ENCODE results near the gene LYZL1.
"Not testable (repeated sequence)": the region's sequence is repeated elsewhere in the genome, so short reads cannot be mapped to it uniquely, and the experiment has no call there.

LYZL1 gene

DNA sequence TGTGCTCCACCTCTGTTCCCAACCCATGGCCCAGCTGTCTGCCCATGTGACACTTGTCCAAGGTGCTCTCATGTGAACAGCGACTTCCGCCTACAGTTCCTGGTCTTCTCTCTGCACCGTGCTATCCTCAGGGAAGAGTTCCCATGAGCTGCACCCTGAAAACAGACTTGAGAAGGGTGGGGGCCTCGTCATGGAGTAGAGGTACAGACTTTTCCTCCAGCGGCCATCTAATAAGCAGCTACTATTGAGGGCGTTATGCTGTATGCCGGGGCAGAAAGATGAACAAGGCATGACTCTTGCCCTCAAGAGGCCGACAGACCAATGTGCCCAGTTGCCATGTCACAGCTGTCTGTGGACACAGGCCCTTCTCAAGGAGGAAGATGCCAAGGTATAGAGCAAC lies 25.4 kb upstream of the LYZL1 start:
- DNase-seq (ENCODE audit: low read depth): no peak

DNA sequence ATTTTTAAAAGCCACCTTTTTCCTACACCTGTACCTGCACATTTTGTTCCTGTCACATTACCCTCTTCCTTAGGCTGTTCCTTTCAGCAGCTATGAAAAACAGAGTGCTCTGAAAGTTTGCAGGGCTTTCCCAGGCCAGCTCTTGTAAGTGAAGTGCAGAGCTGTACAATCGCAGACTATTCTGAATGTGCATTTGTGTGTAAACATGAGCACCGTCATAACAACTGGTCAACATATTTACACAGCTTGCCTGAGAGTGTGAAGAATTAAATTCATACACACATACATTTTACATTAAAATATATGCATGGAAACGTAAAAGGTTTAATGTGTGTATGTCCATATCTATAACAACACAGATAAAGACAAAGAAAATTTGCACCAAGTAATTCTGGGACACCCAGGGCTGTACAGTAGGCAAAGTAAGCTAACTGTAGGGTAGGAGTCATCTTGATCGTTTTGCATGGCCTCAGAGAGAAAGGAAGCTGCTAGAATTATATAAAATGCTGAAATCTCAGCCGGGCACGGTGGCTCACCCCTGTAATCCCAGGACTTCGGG lies 23.6 kb upstream of the LYZL1 start:
- no peak for DNase-seq (ENCODE audit: low read depth)

DNA sequence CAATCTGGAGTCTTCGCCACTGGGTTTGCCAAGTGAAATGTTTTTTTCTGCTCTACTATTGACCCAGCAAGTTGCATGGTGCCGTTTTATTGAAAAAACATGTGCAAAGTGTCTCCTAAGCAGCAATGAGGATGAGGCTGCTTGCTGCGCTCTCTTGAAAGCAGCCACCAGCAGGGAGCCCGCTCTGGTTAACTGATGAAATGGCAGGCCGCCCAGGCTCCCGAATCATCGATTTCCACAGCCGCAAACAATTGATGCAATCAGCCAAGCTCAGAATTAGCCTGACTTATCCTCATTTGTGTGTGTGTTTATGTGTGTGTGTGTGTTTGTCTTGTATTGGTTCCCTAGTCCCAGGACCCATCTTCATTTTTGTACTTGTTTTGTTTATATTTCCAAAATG lies 22.2 kb upstream of the LYZL1 start:
- no peak for DNase-seq (ENCODE audit: low read depth)

DNA sequence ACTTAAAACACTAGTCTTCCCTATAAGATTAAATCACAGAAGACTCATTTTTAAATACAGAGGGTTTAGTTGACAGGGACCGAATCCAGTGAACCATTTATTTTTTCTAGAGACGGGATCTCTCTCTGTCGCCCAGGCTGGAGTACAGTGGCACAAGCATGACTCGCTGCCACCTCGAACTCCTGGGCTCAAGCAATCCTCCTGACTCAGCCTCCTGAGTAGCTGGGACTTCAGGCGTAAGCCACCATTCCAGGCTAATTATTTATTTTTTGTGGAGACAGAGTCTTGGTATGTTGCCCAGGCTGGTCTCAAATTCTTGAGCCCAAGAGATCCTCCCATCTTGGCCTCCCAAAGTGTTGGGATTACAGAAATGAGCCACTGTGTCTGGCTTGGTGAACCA lies 20.9 kb upstream of the LYZL1 start:
- no peak for DNase-seq (ENCODE audit: low read depth)

DNA sequence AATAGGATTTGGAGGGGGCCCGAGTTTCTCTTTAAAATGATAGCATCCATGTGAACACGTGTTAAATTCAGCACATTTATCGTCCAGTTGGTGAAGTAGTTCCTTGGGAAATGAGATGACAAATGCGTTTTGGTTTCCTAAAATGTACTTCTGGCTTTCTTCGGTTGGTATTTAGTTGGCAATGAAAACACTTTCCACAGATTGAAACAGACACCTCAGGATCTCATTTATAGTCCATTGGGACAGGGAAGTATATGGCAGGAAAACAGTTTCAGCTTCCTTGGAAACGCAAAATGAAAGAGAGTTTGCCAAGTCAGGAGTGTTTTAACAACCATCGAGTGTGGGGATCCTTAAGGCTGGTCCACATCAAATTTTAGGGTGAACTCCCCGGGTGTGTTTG lies 19.4 kb upstream of the LYZL1 start:
- DNase-seq (ENCODE audit: low read depth): no peak

DNA sequence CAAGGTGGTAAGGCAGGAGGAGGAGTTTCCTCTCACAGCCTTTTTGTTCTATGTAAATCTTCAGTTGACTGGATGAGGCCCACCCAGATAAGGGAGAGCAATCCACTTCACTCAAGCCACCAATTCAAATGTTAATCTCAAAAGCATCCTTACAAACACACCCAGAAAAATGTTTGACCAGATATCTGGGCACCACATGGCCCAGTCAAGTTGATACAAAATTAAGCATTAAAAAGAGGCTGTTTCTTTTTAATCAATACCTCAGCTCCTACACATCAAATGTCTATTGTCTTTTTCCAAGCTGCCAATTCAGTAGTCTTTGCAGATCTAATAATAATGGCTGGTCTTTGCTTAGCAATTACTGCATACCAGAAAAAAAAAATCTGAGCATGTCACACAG lies 18.0 kb upstream of the LYZL1 start:
- no peak for DNase-seq (ENCODE audit: low read depth)

DNA sequence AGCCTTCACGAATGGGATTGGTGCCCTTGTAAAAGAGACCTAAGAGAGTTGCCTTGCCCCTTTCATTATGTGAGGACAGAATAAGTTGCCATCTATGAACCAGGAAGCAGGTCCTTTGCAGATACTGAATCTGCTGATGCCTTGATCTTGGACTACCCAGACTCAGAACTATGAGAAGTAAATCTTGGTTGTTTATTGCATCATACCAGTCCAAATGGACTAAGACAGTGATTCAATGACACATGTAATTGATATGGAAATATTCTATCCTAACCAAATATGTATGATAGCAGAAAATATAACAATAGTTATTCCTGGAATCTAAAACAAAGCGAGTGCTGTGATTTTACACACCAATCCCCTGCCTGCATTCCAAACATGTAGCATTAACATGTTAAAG lies 17.0 kb upstream of the LYZL1 start:
- DNase-seq (ENCODE audit: low read depth): no peak

DNA sequence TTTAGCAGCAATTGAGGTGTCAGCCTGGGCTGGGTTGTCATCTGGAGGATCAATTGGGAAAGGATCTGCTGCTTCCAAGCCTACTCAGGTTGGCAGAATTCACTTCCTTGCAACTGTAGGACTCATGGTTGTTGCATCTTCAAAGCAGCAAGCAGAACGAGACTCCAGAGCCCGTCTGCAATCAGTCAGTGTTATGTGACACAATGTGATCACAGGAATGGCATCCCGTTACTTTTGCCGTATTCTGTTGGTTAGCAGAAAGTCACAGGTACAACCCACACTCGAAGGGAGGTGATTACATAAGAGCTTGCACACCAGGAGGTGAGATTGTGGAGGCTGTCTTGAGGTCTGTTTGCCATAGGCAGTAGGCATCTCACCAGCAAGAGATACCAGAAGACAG lies 15.4 kb upstream of the LYZL1 start:
- no peak for DNase-seq (ENCODE audit: low read depth)

DNA sequence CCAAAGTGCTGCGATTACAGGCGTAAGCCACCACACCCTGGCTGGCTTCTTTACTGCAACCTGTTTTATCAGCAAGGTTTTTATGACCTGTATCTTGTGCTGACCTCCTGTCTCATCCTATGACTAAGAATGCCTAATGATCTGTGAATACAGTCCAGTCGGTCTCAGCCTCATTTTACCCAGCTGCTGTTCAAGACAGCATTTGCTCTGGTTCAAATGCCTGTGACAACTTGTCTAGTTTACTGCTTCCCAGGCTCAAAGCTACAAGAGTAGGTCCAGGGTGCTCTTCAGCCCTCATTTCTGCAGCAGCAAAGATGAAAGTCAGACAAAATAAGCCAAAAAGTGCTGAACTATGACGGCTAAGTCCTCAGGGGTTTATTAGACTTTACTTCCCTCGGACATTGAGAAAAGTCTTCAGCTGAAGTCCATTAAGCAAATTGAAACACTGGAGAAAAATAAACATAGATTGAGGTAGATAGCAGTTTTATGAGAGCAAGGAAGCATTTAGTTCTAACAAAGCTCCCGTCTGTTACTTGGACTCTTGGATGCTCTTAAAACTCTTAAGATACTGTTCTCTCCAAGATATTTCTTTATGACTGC lies 12.5 kb upstream of the LYZL1 start:
- no peak for DNase-seq (ENCODE audit: low read depth)

GRCh38 chr10:29277296-29277695 lies 11.6 kb upstream of the LYZL1 start:
- no peak for DNase-seq (ENCODE audit: low read depth)

DNA sequence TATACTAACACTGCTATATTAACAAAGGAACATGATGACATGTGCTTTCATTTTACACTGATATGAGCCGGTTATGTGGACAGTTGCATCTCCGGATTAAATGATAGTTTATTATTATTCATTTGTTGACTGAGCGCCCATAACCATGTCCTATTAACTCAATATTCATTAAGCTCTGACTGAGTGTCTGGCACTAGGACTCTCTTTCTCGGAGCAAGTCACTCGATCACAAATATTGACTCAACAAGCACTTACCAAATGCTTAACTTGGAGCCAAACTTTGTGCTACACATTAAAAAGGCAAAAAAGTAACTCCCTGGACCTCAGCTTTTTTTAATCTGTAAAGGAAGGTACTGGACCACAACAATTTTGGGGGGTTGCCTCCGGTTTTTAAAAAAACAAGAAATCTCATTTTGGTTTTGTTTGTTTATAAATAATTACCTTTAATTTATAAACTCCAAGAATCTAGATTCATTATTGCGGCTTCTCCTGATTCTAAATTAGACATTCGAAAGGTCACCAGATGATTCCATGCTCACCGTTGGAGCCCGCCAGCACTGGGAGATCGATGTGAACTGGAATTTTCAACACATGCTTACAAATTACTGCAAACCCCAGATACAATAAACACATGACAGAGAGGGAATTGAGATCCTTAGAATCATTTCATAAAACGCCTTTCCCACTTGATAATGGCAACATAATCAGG lies 8.9 kb upstream of the LYZL1 start:
- no peak for DNase-seq (ENCODE audit: low read depth)

- DNase-seq (ENCODE audit: low read depth): no peak
Measured at GRCh38 chr10:29280488-29280840, 8.4 kb upstream of the LYZL1 start.

DNA sequence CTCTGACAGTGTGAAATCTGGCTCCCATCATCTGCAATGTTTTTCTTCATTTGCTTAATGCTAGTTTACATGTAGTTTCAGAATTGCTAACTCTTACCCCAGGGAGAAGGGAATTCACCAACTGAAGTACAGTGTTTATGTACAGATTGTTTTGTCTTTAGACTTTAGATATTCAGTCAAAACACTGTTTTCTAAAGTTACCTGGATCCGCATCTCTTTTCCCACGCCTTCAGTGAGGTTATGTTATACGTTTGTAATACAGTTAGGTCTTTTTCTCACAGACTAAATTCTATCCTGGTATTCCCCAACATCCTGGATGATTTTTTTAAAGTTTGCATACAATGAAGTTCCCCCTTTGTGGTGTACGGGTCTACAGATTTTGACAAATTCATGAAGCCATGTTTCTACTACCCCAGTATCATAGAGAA lies 3.2 kb upstream of the LYZL1 start:
- DNase-seq (ENCODE audit: low read depth): no peak

DNA sequence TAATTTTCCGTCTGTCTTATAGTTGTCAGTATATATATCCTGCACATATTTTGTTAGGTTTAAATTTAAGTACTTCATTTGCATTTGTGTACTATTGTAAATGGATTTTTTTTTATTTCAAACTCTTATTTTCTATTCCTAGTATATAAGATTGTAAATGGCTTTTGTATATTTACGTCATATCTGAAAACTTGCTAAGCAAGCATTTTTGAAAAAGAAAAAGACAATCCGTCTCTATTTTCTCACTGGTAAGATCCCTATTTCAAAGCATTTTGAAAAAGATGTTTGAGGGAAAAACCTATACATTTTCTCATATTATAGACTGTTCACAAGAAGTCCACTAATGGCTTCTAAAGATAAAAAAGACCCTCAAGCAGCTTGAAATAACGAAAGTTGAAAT lies 1.2 kb upstream of the LYZL1 start:
- no peak for DNase-seq (ENCODE audit: low read depth)

GRCh38 chr10:29291561-29291960 lies 2.7 kb downstream of the LYZL1 start:
- not testable (repeated sequence) for DNase-seq (ENCODE audit: low read depth)

DNA sequence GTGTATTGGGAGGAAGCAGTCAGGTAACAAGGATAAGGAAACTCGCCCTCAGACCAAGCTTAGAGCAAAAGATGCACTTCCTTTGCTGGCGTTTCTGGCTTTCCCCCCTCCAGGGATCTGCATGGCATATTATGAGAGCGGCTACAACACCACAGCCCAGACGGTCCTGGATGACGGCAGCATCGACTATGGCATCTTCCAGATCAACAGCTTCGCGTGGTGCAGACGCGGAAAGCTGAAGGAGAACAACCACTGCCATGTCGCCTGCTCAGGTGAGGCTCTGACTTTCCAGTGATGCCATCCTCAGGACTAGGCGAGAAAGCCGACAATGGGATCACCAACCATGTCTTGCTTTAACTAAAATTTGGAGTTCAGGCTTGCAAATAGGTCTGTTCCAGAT lies 3.5 kb downstream of the LYZL1 start:
- not testable (repeated sequence) for DNase-seq (ENCODE audit: low read depth)

GRCh38 chr10:29295813-29296212 lies 6.9 kb downstream of the LYZL1 start:
- no peak for DNase-seq (ENCODE audit: low read depth)

DNA sequence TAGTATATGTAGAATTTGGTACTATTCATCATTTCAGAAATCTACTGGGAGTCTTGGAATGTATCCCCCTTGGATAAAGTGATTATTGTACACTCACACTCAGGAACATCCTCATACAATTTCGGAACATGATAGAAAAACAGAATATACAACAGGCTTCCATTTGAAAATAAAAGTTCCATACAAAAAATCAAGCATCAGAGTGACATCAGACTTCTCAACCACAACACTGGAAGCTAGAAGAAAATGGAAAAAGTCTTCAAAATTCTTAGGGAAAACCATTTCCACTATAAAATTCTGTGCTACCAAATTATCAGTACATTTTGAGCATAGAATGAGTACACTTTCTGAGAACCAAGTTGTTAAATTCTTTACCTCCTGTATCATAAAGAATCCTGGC lies 8.8 kb downstream of the LYZL1 start:
- DNase-seq (ENCODE audit: low read depth): no peak

DNA sequence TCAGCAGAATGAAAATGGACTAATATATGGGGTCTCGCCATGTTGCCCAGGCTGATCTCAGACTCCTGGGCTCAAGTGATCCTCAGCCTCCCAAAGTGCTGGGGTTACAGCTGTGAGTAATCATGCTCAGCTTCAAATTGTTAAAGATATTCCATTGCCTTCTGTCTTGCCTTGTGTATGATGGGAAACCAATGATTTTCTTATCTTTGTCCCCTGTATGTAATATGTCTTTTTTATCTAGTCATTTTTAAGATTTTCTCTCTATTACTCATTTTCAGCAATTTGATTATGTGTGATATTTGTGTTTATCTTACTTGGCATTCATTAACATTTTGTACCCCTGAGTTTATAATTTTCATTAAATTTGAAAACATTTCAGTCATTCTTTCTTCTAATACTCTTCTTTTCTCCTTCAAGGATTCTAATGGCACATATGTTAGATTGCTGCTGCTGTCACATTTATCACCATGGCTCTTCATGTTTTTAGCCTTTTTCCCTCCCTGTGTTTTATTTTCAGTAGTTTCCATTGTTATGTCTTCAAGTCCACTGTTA lies 12.6 kb downstream of the LYZL1 start:
- DNase-seq (ENCODE audit: low read depth): no peak

- DNase-seq (ENCODE audit: low read depth): no peak
Measured at GRCh38 chr10:29302499-29302898, 13.6 kb downstream of the LYZL1 start.

DNA sequence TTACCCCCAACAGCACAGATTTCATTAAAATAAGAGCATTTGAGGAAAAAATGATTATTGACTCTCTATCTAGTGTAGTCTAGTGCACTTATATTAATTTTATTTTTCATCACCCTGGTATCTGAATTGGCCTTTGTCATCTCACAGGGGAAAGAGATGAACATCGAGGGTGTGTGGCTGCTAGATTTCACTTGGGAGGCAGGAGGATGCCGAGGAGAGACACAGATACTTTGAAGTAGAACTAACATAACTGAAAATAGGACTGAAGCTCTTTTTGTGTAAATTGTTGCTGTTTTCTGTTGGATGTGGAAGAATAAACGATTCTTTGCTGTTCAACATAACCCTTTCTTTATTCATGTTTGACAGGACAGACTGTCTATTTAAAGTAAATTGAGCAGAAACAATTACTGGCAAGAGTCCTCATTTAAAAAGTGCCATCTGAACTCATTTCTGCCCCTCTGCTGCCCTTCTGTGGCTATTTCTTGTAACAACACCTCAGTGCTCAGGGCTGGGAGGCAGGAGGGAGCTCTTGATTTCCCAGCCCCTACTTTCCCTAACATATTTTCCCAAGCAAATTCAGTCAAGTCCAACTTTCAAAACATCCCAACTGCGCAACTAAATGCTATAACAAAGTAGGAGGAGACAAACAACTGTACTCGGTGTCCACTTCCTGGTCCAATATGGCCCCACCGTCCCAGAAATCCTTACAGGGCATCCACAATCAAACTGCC lies 15.6 kb downstream of the LYZL1 start:
- no peak for DNase-seq (ENCODE audit: low read depth)

DNA sequence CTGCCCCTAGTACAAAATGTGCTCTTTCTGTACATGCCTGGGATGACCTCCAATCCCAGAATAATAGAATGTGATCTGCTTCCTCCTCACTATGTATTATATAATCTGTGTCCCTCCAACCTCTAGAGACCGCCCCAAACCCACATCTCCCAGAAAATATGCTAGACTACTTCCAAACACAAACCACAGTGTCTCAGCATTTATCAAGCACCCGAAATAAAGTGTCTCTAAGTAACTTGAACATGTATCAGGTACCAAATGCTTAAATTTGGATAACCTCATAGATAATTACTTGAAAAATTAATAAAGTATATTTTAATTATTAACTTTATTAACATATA lies 16.1 kb downstream of the LYZL1 start:
- DNase-seq (ENCODE audit: low read depth): no peak

GRCh38 chr10:29306688-29307087 lies 17.8 kb downstream of the LYZL1 start:
- DNase-seq (ENCODE audit: low read depth): no peak
